Fibroblast of peridontal ligament (primary cell): ENCODE results near the gene USF2.

Experiments used
- DNase-seq: peaks from one replicate; pipeline ENCODE4 v3.0.0-alpha.2; 2010; ENCODE audit errors: extremely low read depth

USF2 gene

GRCh38 chr19:35298561-35298972 is 29.8 kb downstream of the USF2 start:
- DNase-seq = no peak

- no peak for DNase-seq
These were observed 31.0 kb downstream of the USF2 start for GRCh38 chr19:35299523-35300338.

- no peak for DNase-seq
These were observed 31.5 kb downstream of the USF2 start for GRCh38 chr19:35300339-35300649.

GRCh38 chr19:35301961-35302360 is 33.2 kb downstream of the USF2 start:
- no peak for DNase-seq

- DNase-seq = no peak
These were observed 33.7 kb downstream of the USF2 start for GRCh38 chr19:35302446-35302845.

GRCh38 chr19:35303357-35303915 is 34.7 kb downstream of the USF2 start:
- no peak for DNase-seq

GRCh38 chr19:35304036-35304435 is 35.3 kb downstream of the USF2 start:
- DNase-seq = no peak

- DNase-seq = no peak
These were observed 36.4 kb downstream of the USF2 start for GRCh38 chr19:35305181-35305580.

- no peak for DNase-seq
These were observed 37.9 kb downstream of the USF2 start for GRCh38 chr19:35306473-35307246.

GRCh38 chr19:35307931-35308330 is 39.2 kb downstream of the USF2 start:
- no peak for DNase-seq

- no peak for DNase-seq
These were observed 40.1 kb downstream of the USF2 start for GRCh38 chr19:35308910-35309309.

- DNase-seq = no peak
These were observed 40.9 kb downstream of the USF2 start for GRCh38 chr19:35309481-35310279.

- no peak for DNase-seq
These were observed 41.6 kb downstream of the USF2 start for GRCh38 chr19:35310331-35310730.

- DNase-seq = no peak
These were observed 42.2 kb downstream of the USF2 start for GRCh38 chr19:35310811-35311465.

GRCh38 chr19:35311901-35312665 is 43.3 kb downstream of the USF2 start:
- DNase-seq = no peak

- DNase-seq = no peak
These were observed 44.8 kb downstream of the USF2 start for GRCh38 chr19:35313587-35313986.

GRCh38 chr19:35314031-35314430 is 45.3 kb downstream of the USF2 start:
- no peak for DNase-seq

- no peak for DNase-seq
These were observed 46.2 kb downstream of the USF2 start for GRCh38 chr19:35314858-35315470.

GRCh38 chr19:35315883-35316282 is 47.1 kb downstream of the USF2 start:
- no peak for DNase-seq

- DNase-seq = no peak
These were observed 47.8 kb downstream of the USF2 start for GRCh38 chr19:35316560-35316959.
